ENCODE measurements around the gene CMC4. TPM values are rescaled to one million over a fixed set of nuclear protein-coding genes. Genes with fewer than 3 reads are reported as not detected.

CMC4 gene
- total RNA-seq: 28.1 TPM
- long read RNA-seq, transcript CMC4-202 (3 exons, 1,107 nt): major isoform, 59 of 71 reads
- long read RNA-seq, partial matches to known transcripts: 0 of 71 reads
- long read RNA-seq, other reads (novel, unspliced or antisense): 12 of 71 reads

GRCh38 chrX:155070975-155071693, at the start of gene CMC4, which contains the start of the genes BRCC3 and MTCP1:
CMC4 (minus strand) TSS chrX:155071136; CDS start chrX:155064023, 7,113 bp downstream.
BRCC3 (plus strand) TSS chrX:155071508; CDS start chrX:155071528, 20 bp downstream.
MTCP1 (minus strand) TSS chrX:155071136; CDS start chrX:155066010, 5,126 bp downstream.
- intact Hi-C loops (cut with micrococcal nuclease): no loop called here

GRCh38 chrX:155115174-155115819, 44.4 kb upstream of the CMC4 start:
- no peaks in the 10 kb centered on the region for H3K9me3 ChIP-seq (replicated peaks)
- TF ChIP-seq CTCF (IDR thresholded peaks at IDR 0.05; ENCODE audit: borderline replicate concordance): no peak
- H3K27ac ChIP-seq (replicated peaks): no peak overlapping the region
- DNase-seq: no peak
- intact Hi-C loops (cut with micrococcal nuclease): no loop called here
- no peak overlapping the region for H3K4me3 ChIP-seq
- H3K27me3 ChIP-seq (ENCODE audit: low read depth): no peaks in the 10 kb centered on the region
- H3K4me1 ChIP-seq: no peaks in the 10 kb centered on the region
- H3K36me3 ChIP-seq: peaks cover 5% of the 10 kb centered on the region

More at GRCh38 chrX:155070975-155071693, at the start of gene CMC4, which contains the start of the genes BRCC3 and MTCP1:
- peak within 1 kb of the TSS; percentile 90 for H3K27ac ChIP-seq (replicated peaks)
- TF ChIP-seq CTCF (IDR thresholded peaks at IDR 0.05; ENCODE audit: borderline replicate concordance): no peak
- H3K4me3 ChIP-seq: peak within 1 kb of the TSS; percentile 77
- no peaks in the 10 kb centered on the region for H3K9me3 ChIP-seq (replicated peaks)
- H3K4me1 ChIP-seq: peaks cover 28% of the 10 kb centered on the region
- H3K36me3 ChIP-seq: no peaks in the 10 kb centered on the region
- H3K27me3 ChIP-seq (ENCODE audit: low read depth): no peaks in the 10 kb centered on the region
- peak; percentile 79 for DNase-seq

GRCh38 chrX:155113097-155113496, 42.2 kb upstream of the CMC4 start:
- Histone ChIP-seq H3K27me3 (ENCODE audit: low read depth) (no peaks in the 10 kb centered on the region), H3K4me3 (no peak overlapping the region), H3K4me1 (no peaks in the 10 kb centered on the region), H3K27ac (replicated peaks) (no peak overlapping the region), H3K36me3 (peaks cover 2% of the 10 kb centered on the region), H3K9me3 (replicated peaks) (no peaks in the 10 kb centered on the region)
- DNase-seq: no peak
- intact Hi-C loops (cut with micrococcal nuclease): no loop called here
- no peak for TF ChIP-seq CTCF (IDR thresholded peaks at IDR 0.05; ENCODE audit: borderline replicate concordance)

GRCh38 chrX:155112171-155112570, 41.2 kb upstream of the CMC4 start:
- H3K36me3 ChIP-seq: peaks cover 8% of the 10 kb centered on the region
- H3K27me3 ChIP-seq (ENCODE audit: low read depth): no peaks in the 10 kb centered on the region
- no peaks in the 10 kb centered on the region for H3K4me1 ChIP-seq
- H3K4me3 ChIP-seq: no peak overlapping the region
- intact Hi-C loops (cut with micrococcal nuclease): no loop called here
- no peak for DNase-seq
- no peak for TF ChIP-seq CTCF (IDR thresholded peaks at IDR 0.05; ENCODE audit: borderline replicate concordance)
- no peaks in the 10 kb centered on the region for H3K9me3 ChIP-seq (replicated peaks)
- H3K27ac ChIP-seq (replicated peaks): no peak overlapping the region

GRCh38 chrX:155108427-155108826, 37.5 kb upstream of the CMC4 start:
- no peaks in the 10 kb centered on the region for H3K27me3 ChIP-seq (ENCODE audit: low read depth)
- no peak for DNase-seq
- H3K4me3 ChIP-seq: no peak overlapping the region
- TF ChIP-seq CTCF (IDR thresholded peaks at IDR 0.05; ENCODE audit: borderline replicate concordance): no peak
- no peaks in the 10 kb centered on the region for H3K4me1 ChIP-seq
- H3K36me3 ChIP-seq: peaks cover 8% of the 10 kb centered on the region
- H3K27ac ChIP-seq (replicated peaks): no peak overlapping the region
- intact Hi-C loops (cut with micrococcal nuclease): no loop called here
- no peaks in the 10 kb centered on the region for H3K9me3 ChIP-seq (replicated peaks)
